ENCODE results near the gene FAM120B.

- no peak for TF ChIP-seq CTCF (IDR thresholded peaks at IDR 0.05)
- TF ChIP-seq EZH2 (IDR thresholded peaks at IDR 0.05) = no peak
These were observed 41.4 kb downstream of the FAM120B start for GRCh38 chr6:170347975-170348374.
